Left ventricle myocardium superior (tissue), 1 donor: ENCODE data around the gene ELOVL7. TPM values are rescaled to one million over a fixed set of nuclear protein-coding genes. Genes with fewer than 3 reads are reported as not detected.
A peak's percentile ranks its signal among the peaks of the same experiment; 100 is the strongest.
"Not testable (repeated sequence)": the region's sequence is repeated elsewhere in the genome, so short reads cannot be mapped to it uniquely, and the experiment has no call there.

Source experiments
- ATAC-seq: fragments of 200-7000 bp; cut with Tn5 transposase; one replicate; pipeline ENCODE4 v1.9.1; 2020; ENCODE audit warnings: mild to moderate bottlenecking, moderate library complexity
- DNase-seq: peaks from one replicate; pipeline ENCODE4 v3.0.0-alpha.2; 2020
- intact Hi-C: fragments of 100-400 bp; cut with micrococcal nuclease; formaldehyde crosslinking; loops from one replicate; pipeline ENCODE4 v1.11.0; 2022
- long read RNA-seq: library from polyadenylated mRNA; unstranded; transcript quantifications from one replicate; pipeline ENCODE4 v2.0.0, GENCODE V29; 2021
- total RNA-seq: library from RNA; stranded (reverse); fragmentation: NEBNext Ultra II Directional; extraction: Animal tissue kit (Norgen Biotek cat#: 25700); gene quantifications from one replicate; pipeline ENCODE4 v1.2.1, GENCODE V29; 2021
- donor health status: DM: no; HTN: yes; CAD: no; lungs with severe emphysema.

Gene ELOVL7
- 0.40 TPM for total RNA-seq
- long read RNA-seq: 0 reads

DNA sequence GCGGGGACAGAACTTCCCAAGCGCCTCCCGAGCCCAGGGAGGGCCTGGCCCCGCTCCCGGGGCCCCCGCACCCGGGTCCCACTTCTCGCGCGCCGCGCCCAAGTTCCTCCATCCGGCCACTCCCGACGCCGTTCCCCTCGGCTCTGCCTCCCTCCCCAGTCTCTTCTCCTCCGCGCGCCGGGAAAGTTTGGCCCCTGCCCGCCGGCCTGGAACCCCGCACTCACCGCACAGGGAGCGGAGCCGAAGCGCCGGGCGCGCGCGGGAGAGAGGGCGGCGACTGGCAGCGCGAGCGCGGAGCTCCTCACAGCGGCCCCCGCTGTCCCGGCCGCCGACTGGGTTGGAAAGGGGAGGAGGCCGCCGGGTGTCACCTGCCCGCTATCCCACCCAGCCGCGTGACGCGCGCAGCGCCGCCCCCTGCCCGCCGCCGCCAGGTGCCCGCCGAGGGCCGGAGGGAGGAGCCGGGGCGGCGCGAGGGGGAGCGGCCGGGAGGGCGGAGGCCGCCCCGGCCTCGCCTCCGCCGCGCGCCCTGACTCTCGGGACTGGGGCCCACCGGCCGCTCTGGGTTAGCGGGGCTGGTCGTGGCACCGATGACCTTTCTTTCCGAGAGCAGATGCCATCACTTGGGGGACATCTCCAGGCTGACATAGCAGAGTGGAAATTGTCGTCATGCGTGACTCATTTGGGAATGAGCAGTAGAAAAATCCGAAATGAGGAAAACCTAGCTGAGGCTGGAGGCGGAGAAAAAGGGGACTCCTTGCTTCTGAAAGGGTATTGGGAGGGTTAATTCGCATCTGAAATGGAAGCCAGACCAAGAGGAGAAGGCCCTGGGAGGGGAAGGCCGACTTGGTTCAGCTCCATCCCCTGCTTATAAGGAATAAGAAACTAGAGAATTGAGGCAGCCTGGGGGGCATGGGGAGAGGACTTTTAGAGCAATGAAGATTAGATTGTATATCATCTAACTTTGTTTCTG lies at the start of gene ELOVL7:
TSS of gene ELOVL7 (minus strand) at position 334 of the 970 bp plus-strand sequence. CDS start 56,872 bp downstream, outside the sequence.
- DNase-seq: peak; percentile 40
- intact Hi-C loops: no loop called here
- peak; percentile 84 for ATAC-seq

DNA sequence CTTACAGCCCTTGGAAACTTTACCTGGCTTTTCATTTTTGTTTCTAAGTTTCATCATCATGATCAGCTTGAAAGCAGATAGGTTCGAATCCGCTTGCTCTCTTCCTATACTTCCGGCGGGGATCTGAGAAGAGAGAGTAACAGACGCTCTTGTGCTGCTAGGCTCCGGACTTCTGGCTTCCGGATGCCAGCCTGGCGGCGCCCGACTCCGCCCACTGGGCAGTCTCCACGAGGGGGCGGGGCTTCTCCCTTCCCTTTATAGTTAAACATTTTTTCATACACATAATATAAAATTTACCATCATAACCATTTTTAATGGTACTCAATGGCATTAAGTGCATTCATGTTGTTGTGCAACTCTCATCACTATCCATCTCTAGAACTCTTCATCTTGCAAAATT lies 49.5 kb upstream of the ELOVL7 start:
- intact Hi-C loops: no loop called here
- no peak for ATAC-seq
- no peak for DNase-seq

- ATAC-seq (no peak), DNase-seq (no peak)
- intact Hi-C loops: no loop called here
These were observed 47.6 kb upstream of the ELOVL7 start for GRCh38 chr5:60891667-60892066.

- intact Hi-C loops: no loop called here
- DNase-seq: no peak
- ATAC-seq: no peak
These were observed 44.4 kb upstream of the ELOVL7 start for GRCh38 chr5:60888359-60889061.

- no peak for DNase-seq
- intact Hi-C loops: no loop called here
- ATAC-seq: no peak
These were observed 43.7 kb upstream of the ELOVL7 start for GRCh38 chr5:60887746-60888145.

- ATAC-seq (no peak), DNase-seq (no peak)
- intact Hi-C loops: no loop called here
These were observed 43.0 kb upstream of the ELOVL7 start for GRCh38 chr5:60887096-60887495.

- intact Hi-C loops: no loop called here
These were observed 42.1 kb upstream of the ELOVL7 start for GRCh38 chr5:60886158-60886557.

GRCh38 chr5:60883229-60883628 lies 39.2 kb upstream of the ELOVL7 start:
- intact Hi-C loops: no loop called here
- no peak for ATAC-seq

More at GRCh38 chr5:60886158-60886557, 42.1 kb upstream of the ELOVL7 start:
- no peak for ATAC-seq
- no peak for DNase-seq

DNA sequence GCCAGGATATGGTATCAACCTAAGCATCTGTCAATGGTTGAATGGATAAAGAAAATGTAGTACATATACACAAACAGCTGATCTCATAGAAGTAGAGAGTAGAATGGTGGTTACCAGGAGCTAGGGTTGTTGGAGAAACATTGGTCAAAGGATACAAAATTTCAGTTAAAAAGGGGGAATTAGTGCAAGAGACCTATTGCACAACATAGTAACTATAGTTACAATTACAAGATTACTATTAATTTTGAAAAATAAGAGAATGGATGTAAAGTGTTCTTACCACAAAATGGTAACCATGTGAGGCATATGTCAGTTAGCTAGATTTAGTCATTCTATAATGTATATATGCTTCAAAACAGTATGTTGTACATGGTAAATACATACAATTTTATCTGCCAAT lies 28.8 kb upstream of the ELOVL7 start:
- intact Hi-C loops: no loop called here
- DNase-seq (no peak), ATAC-seq (no peak)

More at GRCh38 chr5:60883229-60883628, 39.2 kb upstream of the ELOVL7 start:
- no peak for DNase-seq

- DNase-seq: no peak
- no peak for ATAC-seq
- intact Hi-C loops: no loop called here
These were observed 26.8 kb upstream of the ELOVL7 start for GRCh38 chr5:60870857-60871256.

DNA sequence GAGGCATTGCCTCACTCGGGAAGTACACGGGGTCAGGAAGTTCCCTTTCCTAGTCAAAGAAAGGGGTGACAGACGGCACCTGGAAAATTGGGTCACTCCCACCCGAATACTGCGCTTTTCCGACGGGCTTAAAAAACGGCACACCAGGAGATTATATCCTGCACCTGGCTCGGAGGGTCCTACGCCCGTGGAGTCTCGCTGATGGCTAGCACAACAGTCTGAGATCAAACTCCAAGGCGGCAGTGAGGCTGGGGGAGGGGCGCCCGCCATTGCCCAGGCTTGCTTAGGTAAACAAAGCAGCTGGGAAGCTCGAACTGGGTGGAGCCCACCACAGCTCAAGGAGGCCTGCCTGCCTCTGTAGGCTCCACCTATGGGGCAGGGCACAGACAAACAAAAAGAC lies 16.5 kb upstream of the ELOVL7 start:
- ATAC-seq, intact Hi-C loops, DNase-seq: not testable (repeated sequence)

DNA sequence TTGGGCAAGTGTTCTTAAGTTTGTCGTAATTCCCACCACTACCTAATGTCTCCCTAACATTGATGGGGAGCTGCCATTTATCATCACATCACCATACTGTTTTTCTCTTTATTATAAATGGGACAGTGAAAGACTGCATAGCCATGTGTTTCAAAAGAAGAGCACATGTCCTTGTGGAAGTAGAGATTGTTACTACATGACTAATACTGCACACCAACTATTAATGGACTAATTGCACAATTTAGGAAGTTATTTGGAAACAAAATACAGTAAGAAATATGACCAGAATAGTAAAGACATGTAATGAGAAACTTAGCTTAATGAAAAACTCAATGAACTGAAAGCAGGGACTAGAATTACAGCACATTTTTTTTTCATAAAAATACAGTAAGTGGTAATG lies 12.0 kb upstream of the ELOVL7 start:
- intact Hi-C loops: no loop called here
- ATAC-seq (no peak), DNase-seq (no peak)

DNA sequence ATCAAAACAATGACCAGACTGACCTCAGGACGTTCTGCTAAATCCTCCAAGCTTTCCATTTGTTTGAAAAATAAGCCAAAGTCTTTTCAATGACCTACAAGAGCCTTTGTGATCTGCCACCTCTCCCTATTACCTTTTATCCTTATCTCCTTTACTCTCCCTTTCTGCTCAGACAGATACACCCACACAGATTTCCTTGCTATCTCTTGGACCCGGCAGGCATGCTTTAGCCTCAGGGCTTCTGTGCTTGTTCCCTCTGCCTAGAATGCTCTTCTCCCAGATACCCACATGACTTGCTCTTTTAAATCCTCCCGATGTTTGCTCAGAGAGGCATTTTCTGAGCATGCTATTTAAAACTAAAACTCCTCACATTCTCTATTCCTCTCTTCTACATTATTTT lies 8.9 kb upstream of the ELOVL7 start:
- intact Hi-C loops: no loop called here
- no peak for DNase-seq
- no peak for ATAC-seq

DNA sequence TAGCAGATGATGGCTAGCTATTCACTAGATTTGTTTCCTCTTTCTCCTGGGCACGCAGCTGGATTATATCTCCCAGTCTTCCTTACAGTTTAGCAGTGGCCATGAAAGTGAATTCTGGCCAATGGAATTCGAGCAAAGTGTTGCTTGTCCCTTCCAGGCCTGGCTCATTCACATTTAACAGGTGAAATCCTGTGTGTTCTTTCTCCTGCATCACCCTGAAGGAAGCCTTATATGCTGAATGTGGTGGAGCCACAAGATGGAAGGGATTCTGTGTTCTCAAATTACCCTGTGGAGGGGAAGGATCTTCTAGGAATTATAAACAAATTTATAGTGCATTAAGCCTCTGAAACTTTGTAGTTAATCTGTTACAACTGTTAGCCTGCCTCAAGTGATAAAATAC lies 8.2 kb upstream of the ELOVL7 start:
- intact Hi-C loops: no loop called here
- no peak for DNase-seq

DNA sequence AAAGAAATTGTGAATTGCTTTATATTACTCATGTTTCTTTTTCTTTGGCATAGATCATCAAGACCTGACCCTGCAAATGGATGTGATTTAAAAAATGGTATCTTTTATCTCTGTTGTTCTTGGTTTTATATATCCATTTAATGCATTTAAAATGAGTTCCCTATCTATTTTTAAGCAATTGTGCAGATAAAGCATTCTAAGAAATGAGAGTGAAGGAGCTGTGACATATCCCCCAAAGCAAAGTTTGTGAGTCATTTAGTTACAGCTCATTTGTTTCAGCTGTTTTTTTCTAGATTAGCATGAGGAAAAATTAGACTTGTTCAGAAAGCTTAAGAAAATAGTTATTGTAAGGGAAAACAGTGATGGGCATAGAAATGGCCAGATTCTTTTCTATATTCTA lies 7.6 kb upstream of the ELOVL7 start:
- intact Hi-C loops: no loop called here
- no peak for ATAC-seq
- DNase-seq: no peak

More for the DNA sequence above, 8.2 kb upstream of the ELOVL7 start:
- ATAC-seq: no peak

GRCh38 chr5:60846298-60846697 lies 2.2 kb upstream of the ELOVL7 start:
- DNase-seq (no peak), ATAC-seq (no peak)
- intact Hi-C loops: no loop called here

- intact Hi-C loops: no loop called here
- no peak for ATAC-seq
These were observed 608 bp downstream of the ELOVL7 start for GRCh38 chr5:60843386-60843935.

GRCh38 chr5:60842871-60843385 lies 1.1 kb downstream of the ELOVL7 start:
- ATAC-seq: no peak
- intact Hi-C loops: no loop called here

More at GRCh38 chr5:60843386-60843935, 608 bp downstream of the ELOVL7 start:
- DNase-seq: no peak

GRCh38 chr5:60841361-60841760 lies 2.7 kb downstream of the ELOVL7 start:
- intact Hi-C loops: no loop called here
- ATAC-seq: no peak
- no peak for DNase-seq

More at GRCh38 chr5:60842871-60843385, 1.1 kb downstream of the ELOVL7 start:
- DNase-seq: no peak

DNA sequence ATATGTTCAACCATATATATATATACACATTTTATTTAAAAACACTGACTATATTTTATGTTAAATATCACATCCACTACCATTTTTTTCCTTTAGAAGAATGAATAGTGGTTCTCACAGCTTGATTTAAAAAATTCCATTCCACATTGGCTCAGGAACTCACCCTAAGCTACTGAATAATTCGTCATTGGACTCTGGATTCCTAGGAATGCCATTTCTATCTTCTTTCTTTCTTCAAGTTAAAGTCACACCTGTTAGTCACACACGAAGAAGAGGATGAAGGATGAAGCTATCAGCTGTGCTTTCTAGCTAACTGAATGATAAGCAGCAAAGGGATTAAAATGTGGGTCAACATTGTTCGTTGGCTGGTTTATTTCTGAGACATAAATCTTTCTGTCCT lies 7.9 kb downstream of the ELOVL7 start:
- ATAC-seq: no peak
- DNase-seq: no peak
- intact Hi-C loops: no loop called here
